HUES48 (cell line): ENCODE measurements around the gene SNTB2.

Source experiments
- H3K27ac ChIP-seq: one replicate; pipeline ENCODE4 v1.7.0; 2013; ENCODE audit warnings: low read depth, low read length, inconsistent platforms
- H3K27me3 ChIP-seq: 2 replicates; pipeline ENCODE4 v1.6.1; 2013; ENCODE audit warnings: mild to moderate bottlenecking, low read length; ENCODE audit not compliant: control insufficient read depth, insufficient read depth
- H3K36me3 ChIP-seq: 2 replicates; pipeline ENCODE4 v1.6.1; 2013; ENCODE audit warnings: low read length; ENCODE audit not compliant: control insufficient read depth, insufficient read depth
- H3K4me1 ChIP-seq: 2 replicates; pipeline ENCODE4 v1.6.1; 2013; ENCODE audit warnings: mild to moderate bottlenecking, low read length; ENCODE audit not compliant: control insufficient read depth, insufficient read depth
- H3K4me3 ChIP-seq: 2 replicates; pipeline ENCODE4 v1.5.1; 2013; ENCODE audit warnings: mild to moderate bottlenecking, low read depth, low read length
- H3K9ac ChIP-seq: 2 replicates; pipeline ENCODE4 v1.6.1; 2013; ENCODE audit warnings: mild to moderate bottlenecking, low read depth, low read length, moderate library complexity
- H3K9me3 ChIP-seq: 2 replicates; pipeline ENCODE4 v1.6.1; 2013; ENCODE audit warnings: low read length; ENCODE audit not compliant: control insufficient read depth, insufficient read depth

The SNTB2 gene

GRCh38 chr16:69318911-69319289 lies 131.9 kb downstream of the SNTB2 start:
- no peaks in the 10 kb centered on the region for H3K4me1 ChIP-seq
- H3K36me3 ChIP-seq: peaks cover 89% of the 10 kb centered on the region
- H3K27me3 ChIP-seq: no peaks in the 10 kb centered on the region
- H3K9me3 ChIP-seq: no peaks in the 10 kb centered on the region
- H3K27ac ChIP-seq: no peak overlapping the region
- no peak overlapping the region for H3K4me3 ChIP-seq
- H3K9ac ChIP-seq: no peak overlapping the region

GRCh38 chr16:69319381-69319780 lies 132.4 kb downstream of the SNTB2 start:
- H3K27ac ChIP-seq: no peak overlapping the region
- no peak overlapping the region for H3K4me3 ChIP-seq
- H3K27me3 ChIP-seq: no peaks in the 10 kb centered on the region
- no peaks in the 10 kb centered on the region for H3K9me3 ChIP-seq
- no peak overlapping the region for H3K9ac ChIP-seq
- H3K4me1 ChIP-seq: no peaks in the 10 kb centered on the region
- peaks cover 92% of the 10 kb centered on the region for H3K36me3 ChIP-seq

- Histone ChIP-seq H3K4me1 (no peaks in the 10 kb centered on the region), H3K4me3 (no peak overlapping the region), H3K36me3 (peaks cover 93% of the 10 kb centered on the region), H3K9me3 (no peaks in the 10 kb centered on the region), H3K27me3 (no peaks in the 10 kb centered on the region), H3K27ac (no peak overlapping the region), H3K9ac (no peak overlapping the region)
Measured at GRCh38 chr16:69319826-69320739, 133.1 kb downstream of the SNTB2 start.

- no peak overlapping the region for H3K27ac ChIP-seq
- H3K9me3 ChIP-seq: no peaks in the 10 kb centered on the region
- no peak overlapping the region for H3K9ac ChIP-seq
- H3K27me3 ChIP-seq: no peaks in the 10 kb centered on the region
- no peaks in the 10 kb centered on the region for H3K4me1 ChIP-seq
- H3K4me3 ChIP-seq: no peak overlapping the region
- H3K36me3 ChIP-seq: peaks cover 90% of the 10 kb centered on the region
Measured at GRCh38 chr16:69320740-69321073, 133.7 kb downstream of the SNTB2 start.

GRCh38 chr16:69321080-69321479 lies 134.1 kb downstream of the SNTB2 start:
- H3K36me3 ChIP-seq: peaks cover 90% of the 10 kb centered on the region
- H3K9me3 ChIP-seq: no peaks in the 10 kb centered on the region
- no peak overlapping the region for H3K4me3 ChIP-seq
- no peak overlapping the region for H3K9ac ChIP-seq
- H3K27ac ChIP-seq: no peak overlapping the region
- no peaks in the 10 kb centered on the region for H3K4me1 ChIP-seq
- no peaks in the 10 kb centered on the region for H3K27me3 ChIP-seq

GRCh38 chr16:69322343-69322742 lies 135.4 kb downstream of the SNTB2 start:
- no peaks in the 10 kb centered on the region for H3K9me3 ChIP-seq
- H3K9ac ChIP-seq: no peak overlapping the region
- H3K4me3 ChIP-seq: no peak overlapping the region
- no peak overlapping the region for H3K27ac ChIP-seq
- H3K4me1 ChIP-seq: no peaks in the 10 kb centered on the region
- no peaks in the 10 kb centered on the region for H3K27me3 ChIP-seq
- peaks cover 89% of the 10 kb centered on the region for H3K36me3 ChIP-seq

- Histone ChIP-seq H3K4me1 (peaks cover 2% of the 10 kb centered on the region; the same call in 1 of the 2 replicates), H3K9ac (no peak overlapping the region), H3K27me3 (no peaks in the 10 kb centered on the region), H3K27ac (no peak overlapping the region), H3K4me3 (no peak overlapping the region), H3K9me3 (no peaks in the 10 kb centered on the region), H3K36me3 (peaks cover 92% of the 10 kb centered on the region)
Measured at GRCh38 chr16:69323415-69323814, 136.5 kb downstream of the SNTB2 start.

- Histone ChIP-seq H3K9ac (no peak overlapping the region), H3K27ac (no peak overlapping the region), H3K36me3 (peaks cover 92% of the 10 kb centered on the region)
Measured at GRCh38 chr16:69324013-69324531, 137.1 kb downstream of the SNTB2 start.

GRCh38 chr16:69324585-69325253 lies 137.8 kb downstream of the SNTB2 start:
- Histone ChIP-seq H3K27me3 (no peaks in the 10 kb centered on the region), H3K27ac (no peak overlapping the region), H3K4me1 (peaks cover 12% of the 10 kb centered on the region), H3K9ac (no peak overlapping the region), H3K36me3 (peaks cover 85% of the 10 kb centered on the region), H3K4me3 (no peak overlapping the region), H3K9me3 (no peaks in the 10 kb centered on the region)

More at GRCh38 chr16:69324013-69324531, 137.1 kb downstream of the SNTB2 start:
- Histone ChIP-seq H3K27me3 (no peaks in the 10 kb centered on the region), H3K4me1 (peaks cover 8% of the 10 kb centered on the region), H3K9me3 (no peaks in the 10 kb centered on the region), H3K4me3 (no peak overlapping the region)

GRCh38 chr16:69325784-69326171 lies 138.8 kb downstream of the SNTB2 start:
- no peaks in the 10 kb centered on the region for H3K27me3 ChIP-seq
- H3K27ac ChIP-seq: no peak overlapping the region
- H3K9me3 ChIP-seq: no peaks in the 10 kb centered on the region
- peaks cover 75% of the 10 kb centered on the region for H3K36me3 ChIP-seq
- no peak overlapping the region for H3K4me3 ChIP-seq
- no peak overlapping the region for H3K9ac ChIP-seq
- H3K4me1 ChIP-seq: peaks cover 12% of the 10 kb centered on the region
